ENCODE results near the gene ZNF76.

ZNF76 gene

GRCh38 chr6:35220711-35221110 is 38.8 kb upstream of the ZNF76 start:
- DNase-seq (ENCODE audit: low spot score in 2 of 2): no peak
- Mint-ChIP-seq H3K36me3 (ENCODE audit: insufficient read depth) (no peaks in the 10 kb centered on the region), H3K4me1 (no peaks in the 10 kb centered on the region), H3K27me3 (peaks cover 43% of the 10 kb centered on the region), H3K4me3 (no peak overlapping the region), H3K27ac (ENCODE audit: low read depth) (no peak overlapping the region), H3K9me3 (no peaks in the 10 kb centered on the region)
- ATAC-seq (replicated peaks; ENCODE audit: extremely low read depth, poor library complexity, severe bottlenecking): no peak

GRCh38 chr6:35223396-35223795 is 36.1 kb upstream of the ZNF76 start:
- Mint-ChIP-seq H3K4me1 (no peaks in the 10 kb centered on the region), H3K27me3 (peaks cover 16% of the 10 kb centered on the region), H3K27ac (ENCODE audit: low read depth) (no peak overlapping the region), H3K9me3 (no peaks in the 10 kb centered on the region), H3K36me3 (ENCODE audit: insufficient read depth) (no peaks in the 10 kb centered on the region), H3K4me3 (no peak overlapping the region)
- DNase-seq (ENCODE audit: low spot score in 2 of 2): no peak
- no peak for ATAC-seq (replicated peaks; ENCODE audit: extremely low read depth, poor library complexity, severe bottlenecking)

GRCh38 chr6:35224720-35225119 is 34.8 kb upstream of the ZNF76 start:
- H3K27me3 Mint-ChIP-seq: peaks cover 3% of the 10 kb centered on the region
- ATAC-seq (replicated peaks; ENCODE audit: extremely low read depth, poor library complexity, severe bottlenecking) (no peak), DNase-seq (ENCODE audit: low spot score in 2 of 2) (no peak)
- no peaks in the 10 kb centered on the region for H3K36me3 Mint-ChIP-seq (ENCODE audit: insufficient read depth)
- H3K27ac Mint-ChIP-seq (ENCODE audit: low read depth): no peak overlapping the region
- no peak overlapping the region for H3K4me3 Mint-ChIP-seq
- no peaks in the 10 kb centered on the region for H3K9me3 Mint-ChIP-seq
- H3K4me1 Mint-ChIP-seq: no peaks in the 10 kb centered on the region

- DNase-seq (ENCODE audit: low spot score in 2 of 2) (no peak), ATAC-seq (replicated peaks; ENCODE audit: extremely low read depth, poor library complexity, severe bottlenecking) (no peak)
- Mint-ChIP-seq H3K27ac (ENCODE audit: low read depth) (no peak overlapping the region), H3K27me3 (no peaks in the 10 kb centered on the region), H3K36me3 (ENCODE audit: insufficient read depth) (peaks cover 1% of the 10 kb centered on the region), H3K4me3 (no peak overlapping the region), H3K4me1 (peaks cover under 1% of the 10 kb centered on the region), H3K9me3 (no peaks in the 10 kb centered on the region)
These were observed 31.1 kb upstream of the ZNF76 start for GRCh38 chr6:35228481-35228880.

GRCh38 chr6:35229304-35229703 is 30.2 kb upstream of the ZNF76 start:
- ATAC-seq (replicated peaks; ENCODE audit: extremely low read depth, poor library complexity, severe bottlenecking) (no peak), DNase-seq (ENCODE audit: low spot score in 2 of 2) (no peak)
- peaks cover 6% of the 10 kb centered on the region for H3K4me1 Mint-ChIP-seq
- no peaks in the 10 kb centered on the region for H3K27me3 Mint-ChIP-seq
- H3K9me3 Mint-ChIP-seq: no peaks in the 10 kb centered on the region
- H3K4me3 Mint-ChIP-seq: no peak overlapping the region
- peaks cover 1% of the 10 kb centered on the region for H3K36me3 Mint-ChIP-seq (ENCODE audit: insufficient read depth)
- H3K27ac Mint-ChIP-seq (ENCODE audit: low read depth): no peak overlapping the region

GRCh38 chr6:35230498-35230897 is 29.0 kb upstream of the ZNF76 start:
- Mint-ChIP-seq H3K36me3 (ENCODE audit: insufficient read depth) (peaks cover 1% of the 10 kb centered on the region), H3K27me3 (no peaks in the 10 kb centered on the region), H3K27ac (ENCODE audit: low read depth) (no peak overlapping the region), H3K9me3 (no peaks in the 10 kb centered on the region), H3K4me3 (no peak overlapping the region), H3K4me1 (peaks cover 6% of the 10 kb centered on the region)
- DNase-seq (ENCODE audit: low spot score in 2 of 2) (no peak), ATAC-seq (replicated peaks; ENCODE audit: extremely low read depth, poor library complexity, severe bottlenecking) (no peak)

GRCh38 chr6:35230950-35231349 is 28.6 kb upstream of the ZNF76 start:
- no peaks in the 10 kb centered on the region for H3K27me3 Mint-ChIP-seq
- no peak overlapping the region for H3K27ac Mint-ChIP-seq (ENCODE audit: low read depth)
- no peaks in the 10 kb centered on the region for H3K9me3 Mint-ChIP-seq
- ATAC-seq (replicated peaks; ENCODE audit: extremely low read depth, poor library complexity, severe bottlenecking) (no peak), DNase-seq (ENCODE audit: low spot score in 2 of 2) (no peak)
- H3K4me1 Mint-ChIP-seq: peaks cover 6% of the 10 kb centered on the region
- peaks cover 1% of the 10 kb centered on the region for H3K36me3 Mint-ChIP-seq (ENCODE audit: insufficient read depth)
- no peak overlapping the region for H3K4me3 Mint-ChIP-seq

GRCh38 chr6:35231563-35231962 is 28.0 kb upstream of the ZNF76 start:
- no peak for DNase-seq (ENCODE audit: low spot score in 2 of 2)
- H3K4me1 Mint-ChIP-seq: peaks cover 6% of the 10 kb centered on the region
- no peak overlapping the region for H3K4me3 Mint-ChIP-seq
- ATAC-seq (replicated peaks; ENCODE audit: extremely low read depth, poor library complexity, severe bottlenecking): no peak
- no peaks in the 10 kb centered on the region for H3K27me3 Mint-ChIP-seq
- H3K27ac Mint-ChIP-seq (ENCODE audit: low read depth): no peak overlapping the region
- no peaks in the 10 kb centered on the region for H3K9me3 Mint-ChIP-seq
- peaks cover 1% of the 10 kb centered on the region for H3K36me3 Mint-ChIP-seq (ENCODE audit: insufficient read depth)

- Mint-ChIP-seq H3K9me3 (no peaks in the 10 kb centered on the region), H3K36me3 (ENCODE audit: insufficient read depth) (peaks cover 1% of the 10 kb centered on the region), H3K4me3 (no peak overlapping the region), H3K27me3 (no peaks in the 10 kb centered on the region), H3K27ac (ENCODE audit: low read depth) (no peak overlapping the region), H3K4me1 (peaks cover 6% of the 10 kb centered on the region)
- no peak for ATAC-seq (replicated peaks; ENCODE audit: extremely low read depth, poor library complexity, severe bottlenecking)
- no peak for DNase-seq (ENCODE audit: low spot score in 2 of 2)
These were observed 24.6 kb upstream of the ZNF76 start for GRCh38 chr6:35234901-35235300.

- Mint-ChIP-seq H3K4me1 (peaks cover 11% of the 10 kb centered on the region), H3K36me3 (ENCODE audit: insufficient read depth) (no peaks in the 10 kb centered on the region), H3K4me3 (no peak overlapping the region), H3K27ac (ENCODE audit: low read depth) (no peak overlapping the region), H3K9me3 (no peaks in the 10 kb centered on the region), H3K27me3 (no peaks in the 10 kb centered on the region)
- DNase-seq (ENCODE audit: low spot score in 2 of 2): no peak
- ATAC-seq (replicated peaks; ENCODE audit: extremely low read depth, poor library complexity, severe bottlenecking): no peak
These were observed 23.3 kb upstream of the ZNF76 start for GRCh38 chr6:35236223-35236622.

GRCh38 chr6:35237476-35237875 is 22.1 kb upstream of the ZNF76 start:
- Mint-ChIP-seq H3K9me3 (no peaks in the 10 kb centered on the region), H3K4me3 (no peak overlapping the region), H3K36me3 (ENCODE audit: insufficient read depth) (no peaks in the 10 kb centered on the region), H3K27me3 (no peaks in the 10 kb centered on the region), H3K4me1 (peaks cover 12% of the 10 kb centered on the region), H3K27ac (ENCODE audit: low read depth) (no peak overlapping the region)
- ATAC-seq (replicated peaks; ENCODE audit: extremely low read depth, poor library complexity, severe bottlenecking) (no peak), DNase-seq (ENCODE audit: low spot score in 2 of 2) (no peak)

- no peaks in the 10 kb centered on the region for H3K9me3 Mint-ChIP-seq
- H3K4me3 Mint-ChIP-seq: no peak overlapping the region
- H3K27ac Mint-ChIP-seq (ENCODE audit: low read depth): no peak overlapping the region
- H3K4me1 Mint-ChIP-seq: peaks cover 8% of the 10 kb centered on the region
- no peaks in the 10 kb centered on the region for H3K36me3 Mint-ChIP-seq (ENCODE audit: insufficient read depth)
- H3K27me3 Mint-ChIP-seq: no peaks in the 10 kb centered on the region
- no peak for ATAC-seq (replicated peaks; ENCODE audit: extremely low read depth, poor library complexity, severe bottlenecking)
- no peak for DNase-seq (ENCODE audit: low spot score in 2 of 2)
These were observed 20.7 kb upstream of the ZNF76 start for GRCh38 chr6:35238843-35239289.

GRCh38 chr6:35239581-35239980 is 20.0 kb upstream of the ZNF76 start:
- H3K36me3 Mint-ChIP-seq (ENCODE audit: insufficient read depth): no peaks in the 10 kb centered on the region
- ATAC-seq (replicated peaks; ENCODE audit: extremely low read depth, poor library complexity, severe bottlenecking): no peak
- H3K9me3 Mint-ChIP-seq: no peaks in the 10 kb centered on the region
- H3K27ac Mint-ChIP-seq (ENCODE audit: low read depth): no peak overlapping the region
- H3K4me1 Mint-ChIP-seq: peaks cover 6% of the 10 kb centered on the region
- no peaks in the 10 kb centered on the region for H3K27me3 Mint-ChIP-seq
- H3K4me3 Mint-ChIP-seq: no peak overlapping the region
- no peak for DNase-seq (ENCODE audit: low spot score in 2 of 2)
